ENCODE measurements around the gene DNAH12.

The DNAH12 gene

GRCh38 chr3:57569859-57570450 is 25.8 kb upstream of the DNAH12 start:
- Histone ChIP-seq H3K27ac (no peak overlapping the region), H3K27me3 (no peaks in the 10 kb centered on the region), H3K9me3 (no peaks in the 10 kb centered on the region), H3K4me3 (ENCODE audit: low read depth in 1 of 2, low read length in 1 of 2) (no peak overlapping the region), H3K4me1 (ENCODE audit: control insufficient read depth in 1 of 2, insufficient read depth in 1 of 2, low read depth in 1 of 2, low read length in 1 of 2) (no peaks in the 10 kb centered on the region), H3K36me3 (peaks cover 77% of the 10 kb centered on the region)
- TF ChIP-seq CTCF (IDR thresholded peaks at IDR 0.05) = no peak

GRCh38 chr3:57559526-57559925 is 15.4 kb upstream of the DNAH12 start:
- no peak for TF ChIP-seq CTCF (IDR thresholded peaks at IDR 0.05)
- Histone ChIP-seq H3K9me3 (no peaks in the 10 kb centered on the region), H3K36me3 (peaks cover 38% of the 10 kb centered on the region), H3K4me3 (ENCODE audit: low read depth in 1 of 2, low read length in 1 of 2) (no peak overlapping the region), H3K4me1 (ENCODE audit: control insufficient read depth in 1 of 2, insufficient read depth in 1 of 2, low read depth in 1 of 2, low read length in 1 of 2) (peaks cover 24 to 26% of the 10 kb centered on the region in 2 experiments), H3K27me3 (no peaks in the 10 kb centered on the region), H3K27ac (no peak overlapping the region)

- no peaks in the 10 kb centered on the region for H3K9me3 ChIP-seq
- TF ChIP-seq CTCF (IDR thresholded peaks at IDR 0.05) = no peak
- H3K27me3 ChIP-seq = no peaks in the 10 kb centered on the region
- peak overlapping the region; percentile 87 to 88 for H3K4me3 ChIP-seq (ENCODE audit: low read depth in 1 of 2, low read length in 1 of 2)
- peaks cover 21% of the 10 kb centered on the region for H3K36me3 ChIP-seq
- H3K4me1 ChIP-seq (ENCODE audit: control insufficient read depth in 1 of 2, insufficient read depth in 1 of 2, low read depth in 1 of 2, low read length in 1 of 2) = peaks cover 24 to 26% of the 10 kb centered on the region in 2 experiments
- peak overlapping the region; percentile 87 for H3K27ac ChIP-seq
Measured at GRCh38 chr3:57557085-57557537, 13.0 kb upstream of the DNAH12 start.

GRCh38 chr3:57556459-57557084 is 12.4 kb upstream of the DNAH12 start:
- H3K27ac ChIP-seq = peak overlapping the region; percentile 87
- H3K36me3 ChIP-seq = peaks cover 20% of the 10 kb centered on the region
- H3K9me3 ChIP-seq = no peaks in the 10 kb centered on the region
- H3K27me3 ChIP-seq = no peaks in the 10 kb centered on the region
- H3K4me1 ChIP-seq (ENCODE audit: control insufficient read depth in 1 of 2, insufficient read depth in 1 of 2, low read depth in 1 of 2, low read length in 1 of 2) = peaks cover 24 to 26% of the 10 kb centered on the region in 2 experiments
- peak overlapping the region; percentile 87 to 88 for H3K4me3 ChIP-seq (ENCODE audit: low read depth in 1 of 2, low read length in 1 of 2)
- no peak for TF ChIP-seq CTCF (IDR thresholded peaks at IDR 0.05)

GRCh38 chr3:57555738-57556458 is 11.8 kb upstream of the DNAH12 start, which contains the start of gene PDE12:
PDE12 (plus strand) TSS chr3:57556274; CDS start chr3:57556380, 106 bp downstream.
- no peaks in the 10 kb centered on the region for H3K27me3 ChIP-seq

More at GRCh38 chr3:57555738-57556458, 11.8 kb upstream of the DNAH12 start, which contains the start of gene PDE12:
- H3K27ac ChIP-seq = peak within 1 kb of the TSS; percentile 87
- H3K4me3 ChIP-seq (ENCODE audit: low read depth in 1 of 2, low read length in 1 of 2) = peak within 1 kb of the TSS; percentile 87 to 88
- peaks cover 15% of the 10 kb centered on the region for H3K36me3 ChIP-seq
- H3K4me1 ChIP-seq (ENCODE audit: control insufficient read depth in 1 of 2, insufficient read depth in 1 of 2, low read depth in 1 of 2, low read length in 1 of 2) = peaks cover 24 to 26% of the 10 kb centered on the region in 2 experiments
- no peak for TF ChIP-seq CTCF (IDR thresholded peaks at IDR 0.05)
- H3K9me3 ChIP-seq = no peaks in the 10 kb centered on the region
